NK-92 (cell line): ENCODE data around the gene HOXD3.

Experiments used
- DNase-seq: peaks from one replicate; lab custom pipeline; 2025; ENCODE audit not compliant: unreplicated experiment; lab: John Stamatoyannopoulos, UW

HOXD3 gene

GRCh38 chr2:176206136-176206535, 49.0 kb downstream of the HOXD3 start:
- DNase-seq, result no peak

- DNase-seq, result no peak
Measured at GRCh38 chr2:176206682-176207081, 49.6 kb downstream of the HOXD3 start.

- no peak for DNase-seq
Measured at GRCh38 chr2:176211110-176211509, 54.0 kb downstream of the HOXD3 start.

GRCh38 chr2:176212276-176212675, 55.2 kb downstream of the HOXD3 start:
- no peak for DNase-seq

GRCh38 chr2:176213406-176213805, 56.3 kb downstream of the HOXD3 start:
- no peak for DNase-seq
